Spinal cord (tissue), 10 donors: ENCODE measurements around the gene ETFB. TPM values are rescaled to one million over a fixed set of nuclear protein-coding genes. Genes with fewer than 3 reads are reported as not detected.
A peak's percentile ranks its signal among the peaks of the same experiment; 100 is the strongest.

Experiments
- DNase-seq, 6 donors: peaks; one replicate each; pipeline versions ENCODE4 v3.0.0 to v3.0.0-alpha.2; 2013 to 2015; ENCODE audit warnings: low spot score in 6 of 6, low read depth in 4 of 6
- H3K27ac ChIP-seq: one replicate; pipeline ENCODE4 v1.5.1; 2013; ENCODE audit warnings: low read depth, low read length, control low read depth
- H3K27me3 ChIP-seq: one replicate; pipeline ENCODE4 v1.6.1; 2013; ENCODE audit warnings: low read length; ENCODE audit not compliant: control insufficient read depth, insufficient read depth
- H3K36me3 ChIP-seq: one replicate; pipeline ENCODE4 v1.6.1; 2013; ENCODE audit warnings: low read length; ENCODE audit not compliant: control insufficient read depth, insufficient read depth
- H3K4me1 ChIP-seq: one replicate; pipeline ENCODE4 v1.6.1; 2013; ENCODE audit warnings: low read length; ENCODE audit not compliant: control insufficient read depth, insufficient read depth
- H3K4me3 ChIP-seq: one replicate; pipeline ENCODE4 v1.5.1; 2013; ENCODE audit warnings: low read depth, low read length, control low read depth
- H3K9me3 ChIP-seq: one replicate; pipeline ENCODE4 v1.6.1; 2013; ENCODE audit warnings: low read length; ENCODE audit not compliant: control insufficient read depth, insufficient read depth
- WGBS: methylation state at CpG from one replicate; pipeline ENCODE4 v1.1.5; 2013; ENCODE audit warnings: missing lambda C conversion rate; ENCODE audit not compliant: insufficient coverage; 5-methylcytosine and 5-hydroxymethylcytosine counted together
- polyA plus RNA-seq, 2 donors: library from polyadenylated mRNA; unstranded; fragments of 120-200 nt; gene quantifications; one replicate each; pipeline ENCODE4 v1.2.1, GENCODE V29; 2013; ENCODE audit not compliant: insufficient read length in 2 of 2
- total RNA-seq, 2 donors: library from RNA; depleted of rRNA in 1 of 2; stranded (reverse); fragments of 120-200 nt in 1 of 2; fragments of >200 nt in 1 of 2; gene quantifications; one replicate each; pipeline versions ENCODE4 v1.2.3 to v1.2.4, GENCODE V29; 2013 to 2014
- donor health status: healthy.

ETFB gene
- total and polyA plus RNA-seq, 4 donors, result 40.2 to 196 (median 97.4) TPM

- Histone ChIP-seq H3K36me3 (no peaks in the 10 kb centered on the region), H3K27ac (peak overlapping the region; percentile 97)
- DNase-seq, result no peak
Measured at GRCh38 chr19:51367255-51367564, 1.0 kb upstream of the ETFB start.

GRCh38 chr19:51366389-51367254, 434 bp upstream of the ETFB start:
- peak overlapping the region; percentile 92 for H3K4me3 ChIP-seq
- peak; percentile 94 to 99 (median 96) for DNase-seq
- no peaks in the 10 kb centered on the region for H3K36me3 ChIP-seq
- H3K9me3 ChIP-seq, result no peaks in the 10 kb centered on the region
- H3K4me1 ChIP-seq, result peaks cover 38% of the 10 kb centered on the region
- under 1% methylated on average over 44 of the region's 54 CpGs for WGBS
- no peaks in the 10 kb centered on the region for H3K27me3 ChIP-seq
- H3K27ac ChIP-seq, result peak overlapping the region; percentile 97

More at GRCh38 chr19:51367255-51367564, 1.0 kb upstream of the ETFB start:
- peak overlapping the region; percentile 92 for H3K4me3 ChIP-seq
- no peaks in the 10 kb centered on the region for H3K9me3 ChIP-seq
- WGBS, result 0% methylated on average over 9 of the region's 15 CpGs
- peaks cover 38% of the 10 kb centered on the region for H3K4me1 ChIP-seq
- no peaks in the 10 kb centered on the region for H3K27me3 ChIP-seq

GRCh38 chr19:51365211-51365964, 800 bp downstream of the ETFB start:
- peak overlapping the region; percentile 90 for H3K27ac ChIP-seq
- no peaks in the 10 kb centered on the region for H3K9me3 ChIP-seq
- 9% methylated on average over 10 of the region's 10 CpGs for WGBS
- no peaks in the 10 kb centered on the region for H3K36me3 ChIP-seq
- peaks cover 38% of the 10 kb centered on the region for H3K4me1 ChIP-seq
- no peaks in the 10 kb centered on the region for H3K27me3 ChIP-seq
- H3K4me3 ChIP-seq, result peak overlapping the region; percentile 92
- DNase-seq, result peak in 3 of 6 donors; percentile 6 to 44 (median 42)

GRCh38 chr19:51364200-51365106, 1.7 kb downstream of the ETFB start:
- WGBS, result 80% methylated on average over 13 of the region's 15 CpGs
- Histone ChIP-seq H3K4me1 (peaks cover 38% of the 10 kb centered on the region), H3K27ac (no peak overlapping the region), H3K4me3 (no peak overlapping the region), H3K9me3 (no peaks in the 10 kb centered on the region), H3K36me3 (no peaks in the 10 kb centered on the region), H3K27me3 (no peaks in the 10 kb centered on the region)
- no peak for DNase-seq

- DNase-seq, result no peak
- peaks cover 17% of the 10 kb centered on the region for H3K4me1 ChIP-seq
- no peaks in the 10 kb centered on the region for H3K27me3 ChIP-seq
- no peak overlapping the region for H3K27ac ChIP-seq
- no peaks in the 10 kb centered on the region for H3K9me3 ChIP-seq
- no peaks in the 10 kb centered on the region for H3K36me3 ChIP-seq
- no peak overlapping the region for H3K4me3 ChIP-seq
- 80% methylated on average over 13 of the region's 13 CpGs for WGBS
Measured at GRCh38 chr19:51361239-51361638, 4.9 kb downstream of the ETFB start.

- Histone ChIP-seq H3K27me3 (no peaks in the 10 kb centered on the region), H3K4me3 (no peak overlapping the region), H3K4me1 (peaks cover 3% of the 10 kb centered on the region), H3K36me3 (no peaks in the 10 kb centered on the region), H3K9me3 (no peaks in the 10 kb centered on the region), H3K27ac (peak overlapping the region; percentile 70)
- peak in 2 of 6 donors; percentile 28 to 79 for DNase-seq
- WGBS, result no CpG with 5 or more reads among the region's 4 CpGs
Measured at GRCh38 chr19:51359294-51359693, 6.9 kb downstream of the ETFB start.

DNA sequence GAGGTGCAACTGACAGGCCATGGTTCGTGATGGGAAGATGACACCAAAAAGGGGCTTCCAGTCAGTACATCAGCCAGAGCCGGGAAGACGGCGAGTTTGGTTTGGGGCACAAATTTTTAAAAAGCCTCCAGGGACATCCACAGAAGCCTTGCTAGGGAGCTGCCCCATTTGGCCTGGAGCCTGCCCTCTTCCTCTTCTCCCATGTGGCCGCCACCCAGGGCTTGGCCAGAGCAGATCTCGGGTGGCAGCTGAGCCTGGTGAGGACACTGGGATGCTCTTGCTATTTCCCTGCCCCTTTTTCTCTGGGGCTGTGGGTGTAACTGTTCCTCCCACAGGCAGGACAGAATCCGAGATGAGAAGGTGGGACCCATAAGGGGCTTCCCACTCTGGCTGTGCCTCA, 8.2 kb downstream of the ETFB start:
- Histone ChIP-seq H3K9me3 (no peaks in the 10 kb centered on the region), H3K27ac (no peak overlapping the region), H3K27me3 (no peaks in the 10 kb centered on the region), H3K4me3 (no peak overlapping the region), H3K4me1 (peaks cover 10% of the 10 kb centered on the region), H3K36me3 (peaks cover 3% of the 10 kb centered on the region)
- 93% methylated on average over 7 of the region's 7 CpGs for WGBS
- no peak for DNase-seq

DNA sequence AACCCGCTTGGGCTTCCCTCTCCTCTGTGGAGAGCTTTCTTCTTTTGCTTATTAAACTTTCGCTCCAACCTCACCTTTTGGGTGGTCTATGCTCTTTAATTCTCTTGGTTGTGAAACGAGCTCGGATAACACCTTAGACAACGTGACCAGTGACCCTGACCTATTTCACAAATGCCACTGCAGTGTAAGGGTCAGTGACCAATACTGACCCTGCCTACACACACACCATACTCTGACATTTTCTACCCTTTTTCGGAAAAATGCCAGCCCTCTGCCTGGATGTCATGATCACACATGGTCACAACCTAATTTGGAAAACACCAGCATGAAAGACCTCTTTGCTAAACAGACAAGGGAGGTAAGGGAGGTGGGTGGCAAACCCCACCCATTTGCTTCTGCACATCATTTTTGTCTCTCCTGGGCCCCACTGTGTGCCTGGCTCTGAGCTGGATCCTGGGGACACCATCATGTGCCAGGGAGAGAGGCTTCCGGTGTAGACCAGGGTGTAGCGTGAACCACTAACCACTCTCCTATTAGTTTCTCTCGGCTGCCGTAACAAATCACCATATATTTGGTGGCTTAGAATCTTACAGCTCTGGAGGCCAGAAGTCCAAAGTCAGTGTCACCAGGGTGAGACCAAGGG, 9.9 kb downstream of the ETFB start:
- Histone ChIP-seq H3K27ac (no peak overlapping the region), H3K4me3 (no peak overlapping the region), H3K36me3 (peaks cover 16% of the 10 kb centered on the region), H3K27me3 (no peaks in the 10 kb centered on the region), H3K4me1 (peaks cover 15% of the 10 kb centered on the region), H3K9me3 (no peaks in the 10 kb centered on the region)
- 80% methylated on average over 8 of the region's 10 CpGs for WGBS
- no peak for DNase-seq

GRCh38 chr19:51354742-51355148, 11.4 kb downstream of the ETFB start:
- DNase-seq, result peak in 5 of 6 donors; percentile 56 to 98 (median 65)
- Histone ChIP-seq H3K4me3 (peak overlapping the region; percentile 9), H3K27me3 (no peaks in the 10 kb centered on the region), H3K4me1 (peaks cover 15% of the 10 kb centered on the region), H3K9me3 (no peaks in the 10 kb centered on the region), H3K27ac (peak overlapping the region; percentile 80), H3K36me3 (peaks cover 26% of the 10 kb centered on the region)
- WGBS, result 0% methylated on average over 1 of the region's 8 CpGs
